ENCODE results near the gene CNFN. TPM values are rescaled to one million over a fixed set of nuclear protein-coding genes. Genes with fewer than 3 reads are reported as not detected.

Gene CNFN
- total RNA-seq, result 0.72 TPM in 1 of 2 replicates, not detected in the other

GRCh38 chr19:42389899-42390298 is at the start of gene CNFN:
Gene CNFN, minus strand, starts transcription at chr19:42390297. Its CDS starts 1,260 bp downstream, at chr19:42389037.

GRCh38 chr19:42427313-42427712 is 37.2 kb upstream of the CNFN start, which contains the start of gene LIPE:
Gene LIPE, minus strand, starts transcription at chr19:42427388. Its CDS starts 239 bp downstream, at chr19:42427149.

Other genes with a start within 250 kb of the CNFN start
- 37.3 and 44.8 TPM in 2 replicates for gene DEDD2, start 172.6 kb downstream of the CNFN start, total RNA-seq
- gene ZNF526, start 170.0 kb downstream of the CNFN start, total RNA-seq, result 8.1 and 9.6 TPM in 2 replicates
- 18.3 and 20.5 TPM in 2 replicates for gene GSK3A, start 147.7 kb downstream of the CNFN start, total RNA-seq
- gene ERF, start 135.2 kb downstream of the CNFN start, total RNA-seq, result 20.2 and 33.0 TPM in 2 replicates
- 13.0 and 18.3 TPM in 2 replicates for gene CIC, start 121.0 kb downstream of the CNFN start, total RNA-seq
- gene PRR19, start 88.2 kb downstream of the CNFN start, total RNA-seq, result under 0.01 and 0.43 TPM in 2 replicates
- gene PAFAH1B3, start 87.7 kb downstream of the CNFN start, total RNA-seq, result 43.1 and 75.7 TPM in 2 replicates
- not detected in 2 replicates for gene TMEM145, start 77.0 kb downstream of the CNFN start, total RNA-seq
- gene MEGF8, start 64.7 kb downstream of the CNFN start, total RNA-seq, result 14.5 and 15.1 TPM in 2 replicates
- 4.1 and 12.8 TPM in 2 replicates for gene LIPE, start 37.1 kb upstream of the CNFN start, total RNA-seq
- gene CXCL17, start 52.6 kb upstream of the CNFN start, total RNA-seq, result 1.2 and 3.8 TPM in 2 replicates
- gene CEACAM1, start 138.2 kb upstream of the CNFN start, total RNA-seq, result 0.85 and 1.2 TPM in 2 replicates
- gene CEACAM8, start 204.6 kb upstream of the CNFN start, total RNA-seq, result not detected in 2 replicates

Data from tracheal epithelial cell (primary cell).